H9 (cell line): Measurements from ENCODE around the gene SRSF4. TPM values are rescaled to one million over a fixed set of nuclear protein-coding genes. Genes with fewer than 3 reads are reported as not detected.
A peak's percentile ranks its signal among the peaks of the same experiment; 100 is the strongest.

Experiments used
- DNase-seq: peaks from one replicate; pipeline ENCODE4 v3.0.0-alpha.2; 2017
- H2AFZ ChIP-seq: one replicate; pipeline ENCODE4 v1.6.1; 2013; ENCODE audit warnings: mild to moderate bottlenecking, low read length, control low read depth, moderate library complexity
- H2AK5ac ChIP-seq: 2 replicates; pipeline ENCODE4 v1.6.1; 2013; ENCODE audit warnings: low read length, control low read depth, mixed read lengths; ENCODE audit not compliant: insufficient read length
- H2BK120ac ChIP-seq: one replicate; pipeline ENCODE4 v1.6.1; 2013; ENCODE audit warnings: low read depth, mild to moderate bottlenecking, low read length, control low read depth, inconsistent platforms; ENCODE audit not compliant: poor library complexity, severe bottlenecking
- H2BK12ac ChIP-seq: 2 replicates; pipeline ENCODE4 v1.6.1; 2013; ENCODE audit warnings: low read length, control low read depth, mixed read lengths, low read depth; ENCODE audit not compliant: insufficient read length
- H2BK15ac ChIP-seq: 2 replicates; pipeline ENCODE4 v1.6.1; 2013; ENCODE audit warnings: low read depth, low read length, control low read depth
- H2BK20ac ChIP-seq: one replicate; pipeline ENCODE4 v1.6.1; 2013; ENCODE audit warnings: low read depth, mild to moderate bottlenecking, low read length, control low read depth, inconsistent platforms; ENCODE audit not compliant: poor library complexity, severe bottlenecking
- H2BK5ac ChIP-seq: 2 replicates; pipeline ENCODE4 v1.6.1; 2013; ENCODE audit warnings: low read length, control low read depth, mixed read lengths; ENCODE audit not compliant: insufficient read length
- H3K14ac ChIP-seq: 2 replicates; pipeline ENCODE4 v1.6.1; 2013; ENCODE audit warnings: low read length, control low read depth; ENCODE audit not compliant: insufficient read depth
- H3K18ac ChIP-seq: 2 replicates; pipeline ENCODE4 v1.6.1; 2013; ENCODE audit warnings: low read depth, mild to moderate bottlenecking, mixed read lengths, low read length, control low read depth; ENCODE audit not compliant: insufficient read length
- H3K23ac ChIP-seq: 2 replicates; pipeline ENCODE4 v1.6.1; 2013; ENCODE audit warnings: low read length, control low read depth, mixed read lengths, low read depth; ENCODE audit not compliant: insufficient read length
- H3K23me2 ChIP-seq: 2 replicates; pipeline ENCODE4 v1.6.1; 2013; ENCODE audit warnings: low read depth, mild to moderate bottlenecking, mixed read lengths, low read length, control low read depth; ENCODE audit not compliant: insufficient read length, poor library complexity, severe bottlenecking
- H3K27ac ChIP-seq: 2 replicates; pipeline ENCODE4 v1.5.1; 2013; ENCODE audit warnings: low read length, control low read depth, mixed read lengths, low read depth; ENCODE audit not compliant: insufficient read length
- H3K27me3 ChIP-seq: 2 replicates; pipeline ENCODE4 v1.6.1; 2013; ENCODE audit warnings: low read length, control low read depth, inconsistent platforms; ENCODE audit not compliant: insufficient read depth
- H3K4ac ChIP-seq: 2 replicates; pipeline ENCODE4 v1.6.1; 2013; ENCODE audit warnings: low read depth, mild to moderate bottlenecking, control low read depth, inconsistent platforms, low read length, moderate library complexity
- H3K4me1 ChIP-seq: 2 replicates; pipeline ENCODE4 v1.6.1; 2013; ENCODE audit warnings: low read length, control low read depth, inconsistent platforms; ENCODE audit not compliant: insufficient read depth
- H3K4me2 ChIP-seq: 2 replicates; pipeline ENCODE4 v1.6.1; 2013; ENCODE audit warnings: low read length, control low read depth, mixed read lengths; ENCODE audit not compliant: insufficient read length, insufficient read depth
- H3K56ac ChIP-seq: 2 replicates; pipeline ENCODE4 v1.6.1; 2013; ENCODE audit warnings: low read depth, mild to moderate bottlenecking, mixed read lengths, low read length, control low read depth; ENCODE audit not compliant: insufficient read length
- H3K79me1 ChIP-seq: 2 replicates; pipeline ENCODE4 v1.6.1; 2013; ENCODE audit warnings: low read depth, mild to moderate bottlenecking, moderate library complexity, low read length, control low read depth, inconsistent platforms; ENCODE audit not compliant: insufficient read depth, poor library complexity, severe bottlenecking
- H3K79me2 ChIP-seq: 2 replicates; pipeline ENCODE4 v1.6.1; 2013; ENCODE audit warnings: low read length, control low read depth, inconsistent platforms; ENCODE audit not compliant: insufficient read depth
- H3K9ac ChIP-seq: 2 replicates; pipeline ENCODE4 v1.6.1; 2013; ENCODE audit warnings: low read length, control low read depth, mixed read lengths; ENCODE audit not compliant: insufficient read length; ENCODE audit errors: extremely low read depth
- H3K9me3 ChIP-seq: one replicate; pipeline ENCODE4 v1.6.1; 2013; ENCODE audit warnings: low read depth, low read length, inconsistent platforms; ENCODE audit not compliant: control insufficient read depth
- H3T11ph ChIP-seq: one replicate; pipeline ENCODE4 v1.6.1; 2013; ENCODE audit warnings: mild to moderate bottlenecking, low read length, control low read depth, inconsistent platforms
- H4K20me1 ChIP-seq: one replicate; pipeline ENCODE4 v1.6.1; 2013; ENCODE audit not compliant: control insufficient read depth, insufficient read length, insufficient read depth
- H4K5ac ChIP-seq: 2 replicates; pipeline ENCODE4 v1.6.1; 2013; ENCODE audit warnings: low read depth, mild to moderate bottlenecking, mixed read lengths, low read length, control low read depth; ENCODE audit not compliant: insufficient read length
- H4K8ac ChIP-seq: replicated peaks from 2 replicates; pipeline ENCODE4 v1.6.1; 2013; ENCODE audit warnings: low read length, control low read depth, mixed read lengths, low read depth; ENCODE audit not compliant: insufficient read length
- H4K91ac ChIP-seq: 2 replicates; pipeline ENCODE4 v1.6.1; 2013; ENCODE audit warnings: low read depth, mild to moderate bottlenecking, moderate library complexity, mixed read lengths, low read length, control low read depth; ENCODE audit not compliant: insufficient read length
- H3K27ac Mint-ChIP-seq, 3 experiments: 2 replicates in 2 of 3; 3 replicates in 1 of 3; pipeline ENCODE4 v1.8.0; 2020 to 2021; ENCODE audit warnings: mixed read lengths in 3 of 3, mild to moderate bottlenecking in 1 of 3, moderate library complexity in 1 of 3
- H3K27me3 Mint-ChIP-seq: 2 replicates; pipeline ENCODE4 v1.8.0; 2021; ENCODE audit warnings: low read depth, mild to moderate bottlenecking, moderate library complexity, mixed read lengths
- H3K36me3 Mint-ChIP-seq, 3 experiments: 2 replicates in 2 of 3; 3 replicates in 1 of 3; pipeline ENCODE4 v1.8.0; 2020 to 2021; ENCODE audit warnings: low read depth in 3 of 3, mixed read lengths in 3 of 3; ENCODE audit not compliant: insufficient read depth in 1 of 3
- H3K4me1 Mint-ChIP-seq, 2 experiments: 2 replicates each; pipeline ENCODE4 v1.8.0; 2020; ENCODE audit warnings: mixed read lengths in 2 of 2
- H3K4me3 Mint-ChIP-seq, 2 experiments: 2 replicates in 1 of 2; 3 replicates in 1 of 2; pipeline ENCODE4 v1.8.0; 2020 to 2021; ENCODE audit warnings: mild to moderate bottlenecking in 2 of 2, mixed read lengths in 2 of 2, moderate library complexity in 1 of 2
- H3K9me3 Mint-ChIP-seq, 2 experiments: 2 replicates in 1 of 2; 3 replicates in 1 of 2; pipeline ENCODE4 v1.8.0; 2020; ENCODE audit warnings: mild to moderate bottlenecking in 2 of 2, mixed read lengths in 2 of 2, moderate library complexity in 1 of 2
- CTCF ChIP-seq: fragments of 200-600 bp; sonication (generic); conservative IDR thresholded peaks from 3 replicates; pipeline ENCODE4 v1.8.0; 2021; ENCODE audit warnings: antibody characterized with exemption, mild to moderate bottlenecking
- WGBS: extraction: QIAGEN DNeasy Blood & Tissue Kit; methylation state at CpG from one replicate; pipeline ENCODE4 v1.1.7; 2013; ENCODE audit warnings: missing lambda C conversion rate, low lambda C conversion rate, mixed read lengths; ENCODE audit not compliant: insufficient read length; ENCODE audit errors: extremely low coverage; 5-methylcytosine and 5-hydroxymethylcytosine counted together
- total RNA-seq: library from RNA; stranded (reverse); gene quantifications from 2 replicates; pipeline ENCODE4 v1.2.1, GENCODE V29; 2021

The SRSF4 gene
- total RNA-seq, 1 experiment from 2014 or later: 90.6 TPM

- Histone ChIP-seq H2AK5ac (no peak overlapping the region), H3K23ac (no peak overlapping the region), H2AFZ (no peak overlapping the region), H3T11ph (no peak overlapping the region), H2BK120ac (no peak overlapping the region), H3K4me2 (no peak overlapping the region), H2BK20ac (no peak overlapping the region), H3K23me2 (peaks cover 1% of the 10 kb centered on the region), H3K79me1 (no peaks in the 10 kb centered on the region), H3K27ac (no peak overlapping the region), H4K20me1 (no peaks in the 10 kb centered on the region), H3K79me2 (no peaks in the 10 kb centered on the region), H3K4ac (no peak overlapping the region), H3K4me1 (no peaks in the 10 kb centered on the region; the same call in 1 of the 2 replicates), H3K27me3 (no peaks in the 10 kb centered on the region), H4K5ac (no peak overlapping the region), H3K18ac (no peak overlapping the region), H2BK12ac (no peak overlapping the region), H3K9ac (no peak overlapping the region), H3K14ac (no peak overlapping the region), H2BK15ac (no peak overlapping the region), H3K9me3 (no peaks in the 10 kb centered on the region), H2BK5ac (no peak overlapping the region), H4K91ac (no peak overlapping the region), H4K8ac (no peak overlapping the region), H3K56ac (no peak overlapping the region)
- peaks cover 9% of the 10 kb centered on the region for H3K27me3 Mint-ChIP-seq
- H3K36me3 Mint-ChIP-seq: peaks cover 10 to 36% (median 25%) of the 10 kb centered on the region in 3 experiments
- DNase-seq: no peak
- no peak overlapping the region for H3K4me3 Mint-ChIP-seq
- no CpG with 5 or more reads among the region's 2 CpGs for WGBS
- TF ChIP-seq CTCF: peak; percentile 51; the same call in 2 of the 3 replicates
- H3K27ac Mint-ChIP-seq: peak overlapping the region in 2 of 3 experiments; percentile 30 to 61; a peak in 2 of 7 replicates
- no peaks in the 10 kb centered on the region for H3K9me3 Mint-ChIP-seq
- H3K4me1 Mint-ChIP-seq: peaks cover 13 to 16% of the 10 kb centered on the region in 2 experiments
These were observed 64.3 kb downstream of the SRSF4 start for GRCh38 chr1:29117381-29117780.
